ENCODE results near the gene SIX2. TPM values are rescaled to one million over a fixed set of nuclear protein-coding genes. Genes with fewer than 3 reads are reported as not detected.
A peak's percentile ranks its signal among the peaks of the same experiment; 100 is the strongest.

Gene SIX2
- 0.03 TPM for polyA plus RNA-seq
- long read RNA-seq, donor 1, result 0 reads
- long read RNA-seq, donor 2, result 0 reads
- long read RNA-seq, donor 3, result 0 reads
- long read RNA-seq, donor 4, result 0 reads
- long read RNA-seq, donor 5, result 0 reads
- long read RNA-seq, donor 6, result 0 reads
- long read RNA-seq, donor 7, result 0 reads
- long read RNA-seq, donor 8, result 0 reads
- long read RNA-seq, donor 9, result 0 reads
- long read RNA-seq, donor 10, result 0 reads
- long read RNA-seq, donor 11, partial matches to known transcripts, result 0 of 1 reads
- long read RNA-seq, donor 11, other reads (novel, unspliced or antisense), result 0 of 1 reads

GRCh38 chr2:45009303-45009927 is at the start of gene SIX2:
Gene SIX2, minus strand, starts transcription at chr2:45009452. Its CDS starts 342 bp downstream, at chr2:45009110.
- peak; percentile 67 to 80 for DNase-seq
- Histone ChIP-seq H3K27ac (ENCODE audit: low read length) (no peak within 1 kb of the TSS), H3K36me3 (ENCODE audit: control insufficient read depth, insufficient read depth, low read length) (no peaks in the 10 kb centered on the region), H3K27me3 (ENCODE audit: control insufficient read depth, insufficient read depth, low read length) (peaks cover 98% of the 10 kb centered on the region), H3K9me3 (ENCODE audit: control insufficient read depth, low read depth, low read length) (peaks cover 22% of the 10 kb centered on the region), H3K4me3 (ENCODE audit: low read length) (peak within 1 kb of the TSS; percentile 14), H3K4me1 (ENCODE audit: control insufficient read depth, insufficient read depth, low read length) (peaks cover 26% of the 10 kb centered on the region)
- WGBS (ENCODE audit: insufficient coverage, low lambda C conversion rate), result no CpG with 5 or more reads among the region's 61 CpGs

GRCh38 chr2:45055162-45055605 is 45.9 kb upstream of the SIX2 start:
- Histone ChIP-seq H3K4me1 (ENCODE audit: control insufficient read depth, insufficient read depth, low read length) (no peaks in the 10 kb centered on the region), H3K36me3 (ENCODE audit: control insufficient read depth, insufficient read depth, low read length) (no peaks in the 10 kb centered on the region), H3K27ac (ENCODE audit: low read length) (no peak overlapping the region), H3K27me3 (ENCODE audit: control insufficient read depth, insufficient read depth, low read length) (peaks cover 10% of the 10 kb centered on the region), H3K9me3 (ENCODE audit: control insufficient read depth, low read depth, low read length) (no peaks in the 10 kb centered on the region), H3K4me3 (ENCODE audit: low read length) (no peak overlapping the region)
- no CpG with 5 or more reads among the region's 7 CpGs for WGBS (ENCODE audit: insufficient coverage, low lambda C conversion rate)
- no peak for DNase-seq

- no CpG with 5 or more reads among the region's 8 CpGs for WGBS (ENCODE audit: insufficient coverage, low lambda C conversion rate)
- no peak for DNase-seq
- no peak overlapping the region for H3K27ac ChIP-seq (ENCODE audit: low read length)
- H3K4me1 ChIP-seq (ENCODE audit: control insufficient read depth, insufficient read depth, low read length), result no peaks in the 10 kb centered on the region
- H3K36me3 ChIP-seq (ENCODE audit: control insufficient read depth, insufficient read depth, low read length), result no peaks in the 10 kb centered on the region
- no peaks in the 10 kb centered on the region for H3K9me3 ChIP-seq (ENCODE audit: control insufficient read depth, low read depth, low read length)
- H3K4me3 ChIP-seq (ENCODE audit: low read length), result no peak overlapping the region
- peaks cover 10% of the 10 kb centered on the region for H3K27me3 ChIP-seq (ENCODE audit: control insufficient read depth, insufficient read depth, low read length)
These were observed 44.7 kb upstream of the SIX2 start for GRCh38 chr2:45053966-45054365.

GRCh38 chr2:45052388-45052928 is 43.2 kb upstream of the SIX2 start:
- H3K9me3 ChIP-seq (ENCODE audit: control insufficient read depth, low read depth, low read length), result no peaks in the 10 kb centered on the region
- no CpG with 5 or more reads among the region's 5 CpGs for WGBS (ENCODE audit: insufficient coverage, low lambda C conversion rate)
- no peak overlapping the region for H3K27ac ChIP-seq (ENCODE audit: low read length)
- no peak for DNase-seq
- H3K36me3 ChIP-seq (ENCODE audit: control insufficient read depth, insufficient read depth, low read length), result no peaks in the 10 kb centered on the region
- peaks cover 9% of the 10 kb centered on the region for H3K27me3 ChIP-seq (ENCODE audit: control insufficient read depth, insufficient read depth, low read length)
- H3K4me3 ChIP-seq (ENCODE audit: low read length), result no peak overlapping the region
- no peaks in the 10 kb centered on the region for H3K4me1 ChIP-seq (ENCODE audit: control insufficient read depth, insufficient read depth, low read length)

- DNase-seq, result no peak
- Histone ChIP-seq H3K9me3 (ENCODE audit: control insufficient read depth, low read depth, low read length) (no peaks in the 10 kb centered on the region), H3K27ac (ENCODE audit: low read length) (no peak overlapping the region), H3K36me3 (ENCODE audit: control insufficient read depth, insufficient read depth, low read length) (no peaks in the 10 kb centered on the region), H3K27me3 (ENCODE audit: control insufficient read depth, insufficient read depth, low read length) (peaks cover 22% of the 10 kb centered on the region), H3K4me3 (ENCODE audit: low read length) (no peak overlapping the region), H3K4me1 (ENCODE audit: control insufficient read depth, insufficient read depth, low read length) (no peaks in the 10 kb centered on the region)
- 100% methylated on average over 1 of the region's 19 CpGs for WGBS (ENCODE audit: insufficient coverage, low lambda C conversion rate)
These were observed 40.5 kb upstream of the SIX2 start for GRCh38 chr2:45049569-45050336.

GRCh38 chr2:45047301-45047700 is 38.0 kb upstream of the SIX2 start:
- no peaks in the 10 kb centered on the region for H3K4me1 ChIP-seq (ENCODE audit: control insufficient read depth, insufficient read depth, low read length)
- H3K27ac ChIP-seq (ENCODE audit: low read length), result no peak overlapping the region
- no CpG with 5 or more reads among the region's 4 CpGs for WGBS (ENCODE audit: insufficient coverage, low lambda C conversion rate)
- H3K27me3 ChIP-seq (ENCODE audit: control insufficient read depth, insufficient read depth, low read length), result peaks cover 23% of the 10 kb centered on the region
- H3K9me3 ChIP-seq (ENCODE audit: control insufficient read depth, low read depth, low read length), result no peaks in the 10 kb centered on the region
- H3K4me3 ChIP-seq (ENCODE audit: low read length), result no peak overlapping the region
- H3K36me3 ChIP-seq (ENCODE audit: control insufficient read depth, insufficient read depth, low read length), result no peaks in the 10 kb centered on the region
- DNase-seq, result no peak

- H3K4me3 ChIP-seq (ENCODE audit: low read length), result no peak overlapping the region
- H3K4me1 ChIP-seq (ENCODE audit: control insufficient read depth, insufficient read depth, low read length), result no peaks in the 10 kb centered on the region
- no peak for DNase-seq
- H3K36me3 ChIP-seq (ENCODE audit: control insufficient read depth, insufficient read depth, low read length), result no peaks in the 10 kb centered on the region
- no peak overlapping the region for H3K27ac ChIP-seq (ENCODE audit: low read length)
- WGBS (ENCODE audit: insufficient coverage, low lambda C conversion rate), result 100% methylated on average over 1 of the region's 1 CpG
- no peaks in the 10 kb centered on the region for H3K9me3 ChIP-seq (ENCODE audit: control insufficient read depth, low read depth, low read length)
- H3K27me3 ChIP-seq (ENCODE audit: control insufficient read depth, insufficient read depth, low read length), result peaks cover 29% of the 10 kb centered on the region
These were observed 37.5 kb upstream of the SIX2 start for GRCh38 chr2:45046786-45047185.

- no peak overlapping the region for H3K4me3 ChIP-seq (ENCODE audit: low read length)
- no peaks in the 10 kb centered on the region for H3K4me1 ChIP-seq (ENCODE audit: control insufficient read depth, insufficient read depth, low read length)
- H3K9me3 ChIP-seq (ENCODE audit: control insufficient read depth, low read depth, low read length), result no peaks in the 10 kb centered on the region
- no peak overlapping the region for H3K27ac ChIP-seq (ENCODE audit: low read length)
- no peak for DNase-seq
- H3K36me3 ChIP-seq (ENCODE audit: control insufficient read depth, insufficient read depth, low read length), result no peaks in the 10 kb centered on the region
- H3K27me3 ChIP-seq (ENCODE audit: control insufficient read depth, insufficient read depth, low read length), result peaks cover 30% of the 10 kb centered on the region
- no CpG with 5 or more reads among the region's 3 CpGs for WGBS (ENCODE audit: insufficient coverage, low lambda C conversion rate)
These were observed 36.5 kb upstream of the SIX2 start for GRCh38 chr2:45045706-45046105.

- H3K27me3 ChIP-seq (ENCODE audit: control insufficient read depth, insufficient read depth, low read length), result peaks cover 30% of the 10 kb centered on the region
- no peak for DNase-seq
- H3K27ac ChIP-seq (ENCODE audit: low read length), result no peak overlapping the region
- no peaks in the 10 kb centered on the region for H3K4me1 ChIP-seq (ENCODE audit: control insufficient read depth, insufficient read depth, low read length)
- no peaks in the 10 kb centered on the region for H3K9me3 ChIP-seq (ENCODE audit: control insufficient read depth, low read depth, low read length)
- no peak overlapping the region for H3K4me3 ChIP-seq (ENCODE audit: low read length)
- 100% methylated on average over 1 of the region's 2 CpGs for WGBS (ENCODE audit: insufficient coverage, low lambda C conversion rate)
- no peaks in the 10 kb centered on the region for H3K36me3 ChIP-seq (ENCODE audit: control insufficient read depth, insufficient read depth, low read length)
These were observed 35.7 kb upstream of the SIX2 start for GRCh38 chr2:45044916-45045315.

- no peaks in the 10 kb centered on the region for H3K36me3 ChIP-seq (ENCODE audit: control insufficient read depth, insufficient read depth, low read length)
- no peaks in the 10 kb centered on the region for H3K9me3 ChIP-seq (ENCODE audit: control insufficient read depth, low read depth, low read length)
- H3K27me3 ChIP-seq (ENCODE audit: control insufficient read depth, insufficient read depth, low read length), result peaks cover 26% of the 10 kb centered on the region
- H3K4me3 ChIP-seq (ENCODE audit: low read length), result no peak overlapping the region
- WGBS (ENCODE audit: insufficient coverage, low lambda C conversion rate), result 0% methylated on average over 1 of the region's 6 CpGs
- DNase-seq, result peak in 1 of 2 donors; percentile 11
- H3K27ac ChIP-seq (ENCODE audit: low read length), result no peak overlapping the region
- no peaks in the 10 kb centered on the region for H3K4me1 ChIP-seq (ENCODE audit: control insufficient read depth, insufficient read depth, low read length)
These were observed 33.9 kb upstream of the SIX2 start for GRCh38 chr2:45043174-45043573.
